GM18907 (cell line): ENCODE results near the gene ERBB4.
A peak's percentile ranks its signal among the peaks of the same experiment; 100 is the strongest.

Experiments
- ATAC-seq: cut with Tn5 transposase; IDR thresholded peaks from one replicate; pipeline ENCODE4 v1.9.1; 2021; ENCODE audit warnings: mild to moderate bottlenecking, moderate library complexity; ENCODE audit not compliant: unreplicated experiment

ERBB4 gene

GRCh38 chr2:211941216-211941747 lies 597.3 kb downstream of the ERBB4 start:
- ATAC-seq = no peak

GRCh38 chr2:211939177-211939576 lies 599.4 kb downstream of the ERBB4 start:
- no peak for ATAC-seq

- ATAC-seq = no peak
These were observed 603.8 kb downstream of the ERBB4 start for GRCh38 chr2:211934811-211935210.

- ATAC-seq = no peak
These were observed 607.3 kb downstream of the ERBB4 start for GRCh38 chr2:211931314-211931713.

GRCh38 chr2:211930331-211930730 lies 608.3 kb downstream of the ERBB4 start:
- peak; percentile 88 for ATAC-seq

- ATAC-seq = no peak
These were observed 610.4 kb downstream of the ERBB4 start for GRCh38 chr2:211928201-211928600.

GRCh38 chr2:211923019-211923418 lies 615.6 kb downstream of the ERBB4 start:
- ATAC-seq = no peak

GRCh38 chr2:211903961-211904360 lies 634.6 kb downstream of the ERBB4 start:
- no peak for ATAC-seq

- no peak for ATAC-seq
These were observed 637.3 kb downstream of the ERBB4 start for GRCh38 chr2:211901226-211901846.

- ATAC-seq = no peak
These were observed 638.1 kb downstream of the ERBB4 start for GRCh38 chr2:211900518-211900917.

- no peak for ATAC-seq
These were observed 638.6 kb downstream of the ERBB4 start for GRCh38 chr2:211900000-211900399.

- no peak for ATAC-seq
These were observed 639.9 kb downstream of the ERBB4 start for GRCh38 chr2:211898702-211899101.

GRCh38 chr2:211881449-211881848 lies 657.2 kb downstream of the ERBB4 start:
- no peak for ATAC-seq

GRCh38 chr2:211879323-211879722 lies 659.3 kb downstream of the ERBB4 start:
- no peak for ATAC-seq

- no peak for ATAC-seq
These were observed 661.5 kb downstream of the ERBB4 start for GRCh38 chr2:211877061-211877460.

- ATAC-seq = no peak
These were observed 663.1 kb downstream of the ERBB4 start for GRCh38 chr2:211875488-211875887.

GRCh38 chr2:211868996-211869533 lies 669.5 kb downstream of the ERBB4 start:
- ATAC-seq = no peak

- ATAC-seq = peak; percentile 94
These were observed 670.7 kb downstream of the ERBB4 start for GRCh38 chr2:211867845-211868451.

GRCh38 chr2:211864328-211864727 lies 674.3 kb downstream of the ERBB4 start:
- ATAC-seq = no peak

GRCh38 chr2:211860224-211860623 lies 678.4 kb downstream of the ERBB4 start:
- no peak for ATAC-seq

- no peak for ATAC-seq
These were observed 683.8 kb downstream of the ERBB4 start for GRCh38 chr2:211854832-211855231.

- ATAC-seq = no peak
These were observed 691.9 kb downstream of the ERBB4 start for GRCh38 chr2:211846714-211847113.
